Kidney glomerular epithelial cell (primary cell): ENCODE results near the gene B3GAT1.
A peak's percentile ranks its signal among the peaks of the same experiment; 100 is the strongest.

Source experiments
- DNase-seq: peaks from one replicate; lab custom pipeline; 2025; lab: John Stamatoyannopoulos, UW

B3GAT1 gene

GRCh38 chr11:134371436-134372185 is 40.4 kb downstream of the B3GAT1 start:
- DNase-seq: no peak

GRCh38 chr11:134370526-134371435 is 41.3 kb downstream of the B3GAT1 start:
- DNase-seq: no peak

- no peak for DNase-seq
Measured at GRCh38 chr11:134369656-134370525, 42.2 kb downstream of the B3GAT1 start.

- no peak for DNase-seq
Measured at GRCh38 chr11:134367781-134368180, 44.3 kb downstream of the B3GAT1 start.

DNA sequence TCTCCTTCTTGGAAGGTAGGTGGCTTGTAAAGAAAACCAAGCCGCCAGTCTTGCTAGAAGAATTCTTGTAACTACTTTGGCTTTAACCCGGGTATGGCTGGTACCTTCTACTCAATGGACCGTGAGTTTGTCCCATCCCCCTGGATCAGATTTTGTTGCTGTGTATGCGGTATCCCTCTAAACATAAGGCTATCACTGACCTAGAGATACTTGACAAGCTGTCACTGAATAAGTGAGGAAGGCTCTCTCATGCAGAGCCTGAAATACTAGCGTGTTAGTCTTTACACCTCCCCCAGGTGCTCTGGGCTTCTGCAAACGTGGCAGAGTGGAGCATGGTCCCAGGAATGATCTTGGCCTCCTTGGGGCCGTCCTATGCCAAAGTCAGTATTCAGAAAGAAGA is 45.8 kb downstream of the B3GAT1 start:
- DNase-seq: no peak

- no peak for DNase-seq
Measured at GRCh38 chr11:134365011-134365925, 46.8 kb downstream of the B3GAT1 start.

DNA sequence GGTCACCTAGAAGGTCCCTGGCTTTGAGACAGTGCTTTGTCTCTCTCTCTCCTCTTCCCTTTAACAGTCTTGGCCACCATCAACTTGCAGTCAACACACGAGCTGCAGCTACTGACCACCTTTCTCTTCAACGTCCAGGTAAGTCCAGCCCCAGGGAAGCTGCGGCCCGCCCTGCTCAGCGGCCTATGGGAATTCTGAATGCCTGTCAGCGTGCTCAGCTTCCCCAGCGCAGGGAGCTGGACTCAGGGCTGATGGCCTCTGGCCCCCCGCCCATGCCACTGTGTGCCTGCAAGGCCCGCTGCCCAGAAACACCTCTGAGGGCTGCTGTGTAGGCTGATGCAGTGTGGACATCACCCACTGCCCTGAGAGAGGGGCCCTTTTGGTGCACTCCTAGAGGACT is 47.8 kb downstream of the B3GAT1 start:
- no peak for DNase-seq

DNA sequence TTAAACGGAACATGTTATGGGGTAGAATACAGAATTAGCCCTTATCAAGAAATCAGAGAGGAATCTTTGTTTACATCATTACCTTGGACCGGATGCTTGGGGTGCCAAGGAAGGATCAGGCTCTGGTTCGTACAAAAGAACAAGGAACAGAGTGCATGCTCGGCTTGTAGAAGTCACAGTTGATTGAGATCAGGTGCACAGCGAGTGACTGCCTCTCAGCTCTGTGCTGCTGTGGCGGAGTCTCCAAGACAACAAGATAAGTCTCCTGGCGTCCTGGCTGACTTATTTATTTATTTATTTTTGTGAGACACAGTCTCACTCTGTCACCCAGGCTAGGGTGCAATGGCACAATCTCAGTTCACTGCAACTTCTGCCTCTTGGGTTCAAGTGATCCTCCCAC is 48.5 kb downstream of the B3GAT1 start:
- DNase-seq: no peak

- DNase-seq: no peak
Measured at GRCh38 chr11:134363161-134363560, 48.9 kb downstream of the B3GAT1 start.

- DNase-seq: no peak
Measured at GRCh38 chr11:134362192-134362901, 49.7 kb downstream of the B3GAT1 start.

- DNase-seq: no peak
Measured at GRCh38 chr11:134361661-134362060, 50.4 kb downstream of the B3GAT1 start.

- peak; percentile 60 for DNase-seq
Measured at GRCh38 chr11:134360050-134360835, 51.8 kb downstream of the B3GAT1 start.

GRCh38 chr11:134359646-134360045 is 52.4 kb downstream of the B3GAT1 start:
- DNase-seq: no peak

- DNase-seq: no peak
Measured at GRCh38 chr11:134358856-134359490, 53.1 kb downstream of the B3GAT1 start.

DNA sequence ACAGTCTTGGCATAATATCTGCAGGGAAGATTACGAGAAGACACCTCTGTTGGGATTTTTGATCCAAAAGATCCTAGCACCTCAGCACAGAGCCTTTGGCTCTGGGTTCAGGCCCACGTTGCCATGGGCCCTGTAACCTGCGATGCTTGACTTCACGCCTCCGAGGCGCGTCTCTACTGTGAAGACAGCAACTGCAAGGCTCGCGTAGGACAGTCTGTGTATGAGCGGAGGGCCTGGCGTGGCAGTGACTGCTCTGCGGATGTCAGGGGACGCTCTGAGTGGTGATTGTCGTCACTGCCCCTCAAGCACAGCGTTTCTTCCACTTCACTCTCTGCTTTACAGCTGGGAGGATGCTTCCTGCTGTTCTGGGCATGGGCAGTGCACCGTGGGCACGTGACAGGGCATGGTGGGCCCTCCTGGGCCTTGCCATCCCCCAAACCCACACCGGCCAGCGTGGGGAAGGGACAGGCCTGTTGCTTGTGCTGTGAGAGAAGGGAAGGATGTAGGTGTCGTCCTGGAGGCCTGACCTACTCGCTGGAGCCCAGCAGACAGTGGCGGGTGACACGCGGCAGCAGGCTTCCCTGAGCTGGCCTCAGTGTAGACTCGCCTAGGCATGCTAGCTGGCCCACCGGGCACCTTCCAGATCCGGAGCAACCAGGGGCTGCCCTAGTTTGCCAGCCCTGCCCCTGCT is 53.7 kb downstream of the B3GAT1 start:
- DNase-seq: no peak

DNA sequence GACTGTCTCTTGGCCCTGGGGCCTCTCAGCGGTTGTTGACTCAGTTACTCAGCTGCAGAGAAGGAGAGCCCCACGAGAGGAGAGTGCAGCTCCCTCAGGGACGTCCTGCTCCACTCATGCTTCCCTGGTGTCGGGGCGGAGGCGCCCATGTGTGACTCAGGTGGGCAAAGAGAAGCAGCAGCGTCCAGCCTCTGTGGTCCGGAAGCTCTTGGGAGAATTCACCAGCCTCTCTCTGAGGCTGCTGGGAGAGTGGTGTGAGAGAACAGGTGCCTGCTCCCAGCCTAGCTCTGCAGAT is 54.5 kb downstream of the B3GAT1 start:
- no peak for DNase-seq

DNA sequence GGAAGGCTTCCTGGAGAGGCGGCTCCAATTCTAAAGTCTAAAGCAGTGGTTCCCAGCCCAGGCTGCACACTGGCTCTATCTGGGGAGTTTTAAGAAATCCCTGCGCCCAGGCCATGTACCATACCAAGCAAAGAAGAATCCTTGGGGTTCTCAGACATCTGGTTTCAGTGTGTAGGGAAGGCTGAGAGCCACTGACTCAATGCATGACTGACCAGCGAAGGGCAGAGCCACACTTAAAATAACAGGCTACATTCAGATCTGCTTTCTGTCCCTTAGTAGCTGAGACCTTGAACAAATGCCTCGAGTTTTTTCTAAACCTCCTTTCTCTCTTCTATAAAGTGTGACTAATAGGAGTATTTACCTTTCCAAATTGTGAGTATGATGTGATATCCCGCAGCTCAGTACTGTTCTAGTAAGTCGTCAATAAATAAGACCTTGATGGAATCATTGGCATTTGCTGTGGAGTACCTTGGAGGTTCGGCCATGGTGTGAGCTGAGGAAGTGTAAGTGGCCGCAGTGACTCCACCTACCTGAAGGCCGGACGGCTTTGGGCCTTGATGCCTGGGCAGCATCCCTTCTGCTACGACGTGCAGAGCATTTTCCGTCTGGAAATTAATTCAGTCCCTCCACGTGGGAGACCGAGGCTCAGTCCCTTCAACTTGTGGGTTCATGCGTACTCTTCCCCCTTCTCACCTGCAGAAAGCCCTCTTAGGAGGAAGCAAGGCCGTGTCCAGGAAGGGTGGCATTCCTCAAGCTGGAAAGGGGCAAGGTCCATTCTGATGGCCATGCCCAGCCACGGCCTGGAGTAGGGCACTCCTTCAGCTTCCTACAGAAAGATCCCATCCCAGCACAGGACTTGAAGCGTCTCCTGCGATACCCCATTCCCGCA is 55.1 kb downstream of the B3GAT1 start:
- DNase-seq: no peak

DNA sequence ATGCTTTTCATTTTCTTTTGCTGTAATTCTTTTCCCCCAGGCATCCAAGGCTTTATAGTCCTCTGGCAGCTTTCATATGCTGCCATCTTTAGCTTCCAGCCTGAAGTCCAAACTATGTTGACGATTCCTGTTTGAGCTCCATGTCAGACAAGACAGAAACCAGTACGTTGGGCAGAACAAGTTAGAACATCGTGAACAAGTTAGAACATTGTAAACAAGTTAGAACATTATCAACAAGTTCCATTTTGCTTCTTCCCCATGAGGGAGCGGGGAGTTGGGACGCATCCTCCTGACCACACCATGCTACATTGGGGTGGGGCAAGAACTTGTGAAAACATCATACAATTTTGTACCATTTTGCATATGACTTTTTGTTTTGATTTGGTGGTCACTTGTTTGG is 56.4 kb downstream of the B3GAT1 start:
- DNase-seq: no peak
